Left lung (tissue), 10 donors: ENCODE data around the gene ELF4. TPM values are rescaled to one million over a fixed set of nuclear protein-coding genes. Genes with fewer than 3 reads are reported as not detected.
"Not testable (repeated sequence)": the region's sequence is repeated elsewhere in the genome, so short reads cannot be mapped to it uniquely, and the experiment has no call there.

Experiments used
- ATAC-seq: fragments of 200-7000 bp; cut with Tn5 transposase; one replicate; pipeline ENCODE4 v1.9.1; 2020; ENCODE audit warnings: moderate library complexity
- DNase-seq, 4 donors: peaks; one replicate each; pipeline ENCODE4 v3.0.0-alpha.2; 2013 to 2020
- H3K27ac ChIP-seq, 2 donors: fragments of 200-600 bp; sonication (generic) in 1 of 2; one replicate each; pipeline versions ENCODE4 v1.5.0 to v1.8.0; 2020 to 2021
- H3K27me3 ChIP-seq, 2 donors: fragments of 200-600 bp; sonication (generic) in 1 of 2; one replicate each; pipeline versions ENCODE4 v1.5.0 to v1.8.0; 2020 to 2021
- H3K36me3 ChIP-seq, 2 donors: fragments of 200-600 bp; sonication (generic) in 1 of 2; one replicate each; pipeline versions ENCODE4 v1.5.0 to v1.8.0; 2020 to 2021
- H3K4me1 ChIP-seq, 2 donors: fragments of 200-600 bp; one replicate each; pipeline ENCODE4 v1.8.0; 2021
- H3K4me3 ChIP-seq, 2 donors: fragments of 200-600 bp; sonication (generic) in 1 of 2; one replicate each; pipeline versions ENCODE4 v1.5.0 to v1.8.0; 2020 to 2021; ENCODE audit warnings: mild to moderate bottlenecking in 1 of 2
- H3K9me3 ChIP-seq, 2 donors: fragments of 200-600 bp; sonication (generic) in 1 of 2; one replicate each; pipeline versions ENCODE4 v1.5.0 to v1.8.0; 2020 to 2021
- intact Hi-C, 2 donors: fragments of 100-400 bp; cut with DNase I; formaldehyde crosslinking; loops; one replicate each; pipeline versions ENCODE4 v1.11.2 to v1.14.2; 2022
- polyA plus RNA-seq, 6 donors: library from polyadenylated mRNA; unstranded; fragments of 120-200 nt; gene quantifications; one replicate each; pipeline ENCODE4 v1.2.1, GENCODE V29; 2013; ENCODE audit not compliant: insufficient read length in 6 of 6
- total RNA-seq, 2 donors: library from RNA; stranded (reverse); fragmentation: NEBNext Ultra II Directional; extraction: Animal tissue kit (Norgen Biotek cat#: 25700); gene quantifications; one replicate each; pipeline ENCODE4 v1.2.1, GENCODE V29; 2021
- TF ChIP-seq, protein P1 (sequence below), 2 donors: fragments of 200-600 bp; sonication (generic) in 1 of 2; IDR thresholded peaks; one replicate each; pipeline versions ENCODE4 v1.5.0 to v1.8.0; 2021; ENCODE audit warnings: antibody characterized with exemption in 2 of 2
- donor health status: DM: no; HTN: yes; CAD: no.
- donor health status: DM: no; HTN: no; CAD: no.

ELF4 gene
- total and polyA plus RNA-seq, 8 donors = 10.1 to 23.9 (median 12.8) TPM

DNA sequence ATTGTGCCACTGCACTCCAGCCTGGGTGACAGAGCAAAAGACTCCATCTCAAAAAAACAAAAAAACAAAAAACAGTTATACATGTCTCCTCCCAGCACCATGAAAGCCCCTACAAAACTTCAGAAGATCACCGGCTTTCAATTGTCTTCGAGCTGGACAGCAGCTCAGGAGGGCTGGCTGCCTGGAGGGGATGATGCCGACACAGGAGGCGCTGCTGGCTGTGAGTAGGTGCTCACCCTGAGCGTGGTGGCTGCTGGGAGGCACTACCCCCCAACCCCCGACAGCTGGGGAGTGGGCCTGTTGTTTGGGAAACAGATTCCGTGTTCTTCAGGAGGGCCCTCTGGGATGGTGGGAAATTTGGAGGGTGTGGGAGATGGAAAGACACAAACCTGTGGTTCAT is 6.9 kb upstream of the ELF4 start:
- TF ChIP-seq, protein P1, sequence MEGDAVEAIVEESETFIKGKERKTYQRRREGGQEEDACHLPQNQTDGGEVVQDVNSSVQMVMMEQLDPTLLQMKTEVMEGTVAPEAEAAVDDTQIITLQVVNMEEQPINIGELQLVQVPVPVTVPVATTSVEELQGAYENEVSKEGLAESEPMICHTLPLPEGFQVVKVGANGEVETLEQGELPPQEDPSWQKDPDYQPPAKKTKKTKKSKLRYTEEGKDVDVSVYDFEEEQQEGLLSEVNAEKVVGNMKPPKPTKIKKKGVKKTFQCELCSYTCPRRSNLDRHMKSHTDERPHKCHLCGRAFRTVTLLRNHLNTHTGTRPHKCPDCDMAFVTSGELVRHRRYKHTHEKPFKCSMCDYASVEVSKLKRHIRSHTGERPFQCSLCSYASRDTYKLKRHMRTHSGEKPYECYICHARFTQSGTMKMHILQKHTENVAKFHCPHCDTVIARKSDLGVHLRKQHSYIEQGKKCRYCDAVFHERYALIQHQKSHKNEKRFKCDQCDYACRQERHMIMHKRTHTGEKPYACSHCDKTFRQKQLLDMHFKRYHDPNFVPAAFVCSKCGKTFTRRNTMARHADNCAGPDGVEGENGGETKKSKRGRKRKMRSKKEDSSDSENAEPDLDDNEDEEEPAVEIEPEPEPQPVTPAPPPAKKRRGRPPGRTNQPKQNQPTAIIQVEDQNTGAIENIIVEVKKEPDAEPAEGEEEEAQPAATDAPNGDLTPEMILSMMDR (IDR thresholded peaks at IDR 0.05) = no peak
- no peaks in the 10 kb centered on the region for H3K27me3 ChIP-seq
- H3K27ac ChIP-seq = no peak overlapping the region
- ATAC-seq (no peak), DNase-seq (no peak)
- intact Hi-C loops = no loop called here
- peaks cover 0 to 14% of the 10 kb centered on the region in 2 donors for H3K4me1 ChIP-seq
- H3K4me3 ChIP-seq = no peak overlapping the region
- H3K9me3 ChIP-seq = no peaks in the 10 kb centered on the region
- H3K36me3 ChIP-seq = no peaks in the 10 kb centered on the region

DNA sequence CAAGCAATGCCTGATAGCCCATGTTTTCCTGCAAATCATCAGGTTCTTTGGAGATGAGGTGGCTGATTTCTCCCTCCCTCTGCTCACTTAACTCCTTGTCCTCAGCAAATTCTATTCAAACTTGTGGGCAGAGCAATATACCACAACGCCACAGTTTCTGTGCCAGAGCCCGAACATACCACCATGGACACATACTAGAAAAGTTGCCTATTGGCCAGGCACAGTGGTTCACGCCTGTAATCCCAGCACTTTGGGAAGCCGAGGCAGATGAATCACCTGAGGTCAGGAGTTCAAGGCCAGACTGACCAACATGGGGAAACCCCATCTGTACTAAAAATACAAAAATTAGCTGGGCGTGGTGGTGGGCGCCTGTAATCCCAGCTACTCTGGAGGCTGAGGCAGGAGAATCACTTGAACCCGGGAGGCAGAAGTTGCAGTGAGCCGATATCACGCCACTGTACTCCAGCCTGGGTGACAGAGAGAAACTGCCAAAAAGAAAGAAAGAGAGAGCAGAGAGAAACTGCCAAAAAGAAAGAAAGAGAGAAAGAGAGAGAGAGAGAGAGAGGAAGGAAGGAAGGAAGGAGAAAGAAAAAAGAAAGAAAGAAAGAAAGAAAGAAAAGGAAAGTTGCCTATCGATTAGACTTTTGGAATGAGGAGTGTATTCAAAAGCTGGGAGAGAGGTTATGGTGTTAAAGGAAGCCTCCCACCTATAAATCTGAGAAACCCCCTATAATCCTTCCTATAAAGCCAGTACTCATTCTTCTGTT is 5.0 kb upstream of the ELF4 start:
- H3K4me1 ChIP-seq = peaks cover 0 to 12% of the 10 kb centered on the region in 2 donors
- H3K9me3 ChIP-seq, DNase-seq, H3K36me3 ChIP-seq, H3K27me3 ChIP-seq, H3K27ac ChIP-seq, ATAC-seq, H3K4me3 ChIP-seq, intact Hi-C loops: not testable (repeated sequence)

DNA sequence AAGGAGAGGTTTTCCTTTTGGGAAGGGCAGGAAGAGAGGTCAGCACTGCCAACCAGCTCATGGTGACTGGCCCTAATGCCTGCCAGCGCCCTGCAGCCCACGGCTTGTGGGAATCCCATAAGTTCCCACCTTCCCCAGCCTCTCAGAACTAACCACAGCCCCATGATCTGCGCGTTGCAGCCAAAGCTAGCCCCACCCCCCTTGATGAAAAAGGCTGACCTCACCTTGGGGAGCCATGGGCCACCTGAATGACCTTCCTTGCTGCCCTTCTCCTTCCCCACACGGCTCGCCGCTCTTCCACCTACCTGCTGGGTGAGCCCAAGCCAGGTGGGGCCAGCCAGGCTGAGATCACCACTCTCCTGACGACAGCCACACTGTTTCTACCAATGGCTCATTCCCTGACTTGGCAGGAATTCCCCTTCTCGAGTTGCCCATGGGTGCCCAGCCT is 3.9 kb upstream of the ELF4 start:
- DNase-seq (no peak), ATAC-seq (peak; percentile 6)
- Histone ChIP-seq H3K4me3 (no peak overlapping the region), H3K36me3 (no peaks in the 10 kb centered on the region), H3K27ac (no peak overlapping the region), H3K9me3 (no peaks in the 10 kb centered on the region), H3K4me1 (peaks cover 0 to 5% of the 10 kb centered on the region in 2 donors), H3K27me3 (no peaks in the 10 kb centered on the region)
- TF ChIP-seq, protein P1 (IDR thresholded peaks at IDR 0.05) = no peak
- intact Hi-C loops = no loop called here

DNA sequence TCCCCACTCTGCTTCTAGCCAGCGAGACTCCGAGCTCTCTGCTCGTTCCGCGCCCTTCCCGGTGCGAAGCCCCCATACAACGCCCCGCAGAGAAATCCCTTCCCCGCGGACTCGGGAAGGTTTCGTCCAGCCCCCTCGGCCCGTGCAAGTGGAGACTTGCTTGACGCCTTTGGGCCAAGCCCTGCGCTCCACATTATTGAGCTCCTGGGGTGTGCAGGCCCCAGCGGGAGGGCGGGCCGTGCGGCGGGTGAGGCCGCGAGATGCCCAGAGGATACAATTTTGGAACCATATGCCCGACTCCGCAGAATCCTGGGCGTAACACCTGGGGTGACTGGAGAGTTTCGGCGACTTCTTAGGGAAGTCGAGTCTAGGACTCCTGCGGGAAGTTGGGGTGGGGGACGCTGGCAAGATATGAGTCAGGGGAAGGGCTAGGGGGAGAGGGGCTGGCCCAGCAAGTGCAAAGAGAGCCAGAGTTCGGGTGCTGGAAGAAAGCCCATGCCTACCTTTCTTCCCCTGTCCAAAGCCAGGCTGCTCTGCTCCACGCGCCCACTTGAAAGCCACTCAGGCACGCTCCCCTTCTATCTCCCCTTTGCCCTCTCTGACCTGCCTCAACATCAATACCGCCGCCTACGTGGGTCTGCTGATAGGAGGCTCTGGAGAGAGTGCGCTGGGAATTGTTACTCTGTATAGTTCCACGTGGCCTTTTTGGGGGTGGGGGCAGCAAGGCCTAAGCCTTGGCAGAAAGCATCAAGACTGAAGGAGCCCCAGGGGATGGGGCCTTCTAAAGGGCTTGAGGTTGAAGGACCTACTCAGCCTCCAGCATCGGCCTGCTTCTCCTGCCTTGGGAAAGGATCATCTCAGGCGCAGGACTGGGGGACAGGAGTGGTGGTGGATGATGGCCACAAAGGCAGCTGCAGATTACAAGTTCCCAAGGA is 1.2 kb upstream of the ELF4 start:
- DNase-seq = no peak
- no peaks in the 10 kb centered on the region for H3K27me3 ChIP-seq
- ATAC-seq = no peak
- TF ChIP-seq, protein P1 (IDR thresholded peaks at IDR 0.05) = no peak
- no peaks in the 10 kb centered on the region for H3K9me3 ChIP-seq
- peak overlapping the region in 1 of 2 donors; percentile 68 for H3K4me3 ChIP-seq
- peak overlapping the region; percentile 39 to 94 for H3K27ac ChIP-seq
- intact Hi-C loops = no loop called here
- H3K36me3 ChIP-seq = no peaks in the 10 kb centered on the region
- H3K4me1 ChIP-seq = peaks cover 0 to 26% of the 10 kb centered on the region in 2 donors

DNA sequence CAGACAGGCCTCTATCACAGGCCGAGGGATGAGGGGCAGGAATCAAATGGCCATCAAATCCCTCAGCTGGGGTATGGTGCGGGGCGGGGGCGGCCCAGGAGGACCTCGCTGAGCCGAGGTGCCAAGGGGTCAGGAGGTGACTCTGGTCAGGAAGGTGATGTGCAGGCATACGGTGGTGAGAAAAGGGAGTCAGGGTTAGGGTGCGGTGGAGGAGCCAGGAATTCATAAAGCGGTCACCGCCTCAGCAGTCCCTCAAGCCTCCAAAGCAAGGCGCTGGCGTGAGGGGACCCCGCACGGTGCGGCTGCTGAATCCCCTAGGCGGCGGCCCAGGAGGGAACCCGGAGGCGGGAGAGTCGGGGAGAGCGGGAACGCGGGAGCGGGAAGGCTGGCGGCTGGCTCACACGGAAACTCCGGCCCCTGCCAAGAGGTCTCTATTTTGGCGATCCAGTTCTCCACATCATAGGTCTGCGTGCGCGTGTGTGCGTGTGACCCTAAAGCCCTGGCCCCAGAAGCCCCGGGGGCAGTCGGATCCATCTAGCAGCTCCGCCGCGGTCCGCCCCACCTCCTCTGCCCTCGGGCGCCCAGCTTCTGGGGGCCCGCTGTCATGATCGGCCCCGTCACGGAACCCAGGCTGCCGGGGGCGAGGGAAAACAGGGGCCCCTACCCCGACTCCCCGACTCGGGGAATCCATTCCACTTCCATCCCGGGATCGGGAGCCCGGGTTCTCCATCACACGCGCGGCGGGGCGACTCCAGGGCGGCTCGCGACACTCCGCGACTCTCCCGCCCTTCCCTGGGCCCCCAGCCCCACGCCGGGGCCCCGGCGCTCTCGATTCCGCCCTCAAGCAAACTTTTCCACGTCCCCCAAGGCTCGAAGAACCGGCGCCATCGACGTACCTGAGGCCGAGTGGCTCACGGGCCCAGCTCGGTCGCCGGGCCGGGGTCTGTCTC is 593 bp downstream of the ELF4 start:
- H3K27me3 ChIP-seq = no peaks in the 10 kb centered on the region
- H3K4me3 ChIP-seq = peak overlapping the region; percentile 46 to 68
- DNase-seq (peak in 1 of 4 donors; percentile 82), ATAC-seq (peak; percentile 13)
- TF ChIP-seq, protein P1 (IDR thresholded peaks at IDR 0.05) = no peak
- H3K27ac ChIP-seq = peak overlapping the region; percentile 86 to 94
- no peaks in the 10 kb centered on the region for H3K9me3 ChIP-seq
- intact Hi-C loops = no loop called here
- peaks cover 0 to 42% of the 10 kb centered on the region in 2 donors for H3K4me1 ChIP-seq
- no peaks in the 10 kb centered on the region for H3K36me3 ChIP-seq
